Measurements from ENCODE around the gene PET100. TPM values are rescaled to one million over a fixed set of nuclear protein-coding genes. Genes with fewer than 3 reads are reported as not detected.

The PET100 gene
- total and polyA plus RNA-seq, 3 experiments from 2014 or later: 110 to 297 (median 110) TPM

DNA sequence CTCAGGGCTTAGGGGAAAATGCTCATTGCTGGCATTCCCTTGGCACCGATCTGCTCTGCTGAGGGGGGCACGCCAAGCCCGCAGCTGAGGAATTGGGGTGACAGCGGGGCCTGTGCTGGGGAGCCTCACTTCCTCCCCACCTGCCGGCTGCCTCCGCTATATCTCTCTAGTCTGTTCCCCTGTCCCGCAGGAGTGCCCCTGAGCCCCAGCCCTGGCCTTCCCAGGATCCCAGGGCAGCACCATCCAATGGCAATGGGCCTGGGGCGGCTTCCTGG, 16.8 kb downstream of the PET100 start:
- no peak for DNase-seq
- Mint-ChIP-seq H3K27ac (no peak overlapping the region), H3K27me3 (no peaks in the 10 kb centered on the region), H3K4me1 (peaks cover 0 to 4% (median 0%) of the 10 kb centered on the region in 3 donors), H3K9me3 (no peaks in the 10 kb centered on the region), H3K4me3 (no peak overlapping the region), H3K36me3 (peaks cover 0 to 38% (median 2%) of the 10 kb centered on the region in 3 donors)
- CTCF ChIA-PET: no interaction called here
- Histone ChIP-seq H3K27ac (ENCODE audit: low read depth, low read length) (no peak overlapping the region), H3K4me1 (ENCODE audit: insufficient read depth, low read length) (no peaks in the 10 kb centered on the region), H3K36me3 (ENCODE audit: insufficient read depth, low read length) (no peaks in the 10 kb centered on the region), H3K27me3 (ENCODE audit: insufficient read depth, low read length, poor library complexity, severe bottlenecking) (no peaks in the 10 kb centered on the region), H3K9me3 (ENCODE audit: low read length) (no peaks in the 10 kb centered on the region), H3K4me3 (ENCODE audit: low read length) (no peak overlapping the region)
- POLR2A ChIA-PET: no interaction called here

GRCh38 chr19:7647156-7647555, 17.6 kb downstream of the PET100 start:
- Histone ChIP-seq H3K27me3 (ENCODE audit: insufficient read depth, low read length, poor library complexity, severe bottlenecking) (no peaks in the 10 kb centered on the region), H3K27ac (ENCODE audit: low read depth, low read length) (no peak overlapping the region), H3K4me1 (ENCODE audit: insufficient read depth, low read length) (peaks cover 4% of the 10 kb centered on the region), H3K4me3 (ENCODE audit: low read length) (no peak overlapping the region), H3K36me3 (ENCODE audit: insufficient read depth, low read length) (no peaks in the 10 kb centered on the region), H3K9me3 (ENCODE audit: low read length) (no peaks in the 10 kb centered on the region)
- ChIA-PET POLR2A (no interaction called here), CTCF (interaction anchor here (6.4 kb wide), 1 partner anchor 34 kb away, joined by 33 read pairs; the partner anchor contains the start of gene TRAPPC5)
- Mint-ChIP-seq H3K27me3 (no peaks in the 10 kb centered on the region), H3K36me3 (peaks cover 0 to 36% (median 2%) of the 10 kb centered on the region in 3 donors), H3K9me3 (no peaks in the 10 kb centered on the region), H3K4me1 (peaks cover 2 to 8% (median 3%) of the 10 kb centered on the region in 3 donors), H3K4me3 (no peak overlapping the region), H3K27ac (no peak overlapping the region)
- DNase-seq: no peak

- no peak for DNase-seq
- no peaks in the 10 kb centered on the region for H3K9me3 Mint-ChIP-seq
- no peak overlapping the region for H3K27ac Mint-ChIP-seq
- peaks cover 0 to 5% of the 10 kb centered on the region in 2 donors for H3K27me3 Mint-ChIP-seq
- H3K27ac ChIP-seq (ENCODE audit: low read depth, low read length): no peak overlapping the region
- H3K36me3 ChIP-seq (ENCODE audit: insufficient read depth, low read length): no peaks in the 10 kb centered on the region
- peaks cover 0 to 30% (median 2%) of the 10 kb centered on the region in 3 donors for H3K36me3 Mint-ChIP-seq
- no peak overlapping the region for H3K4me3 Mint-ChIP-seq
- no peaks in the 10 kb centered on the region for H3K9me3 ChIP-seq (ENCODE audit: low read length)
- H3K27me3 ChIP-seq (ENCODE audit: insufficient read depth, low read length, poor library complexity, severe bottlenecking): no peaks in the 10 kb centered on the region
- no peak overlapping the region for H3K4me3 ChIP-seq (ENCODE audit: low read length)
- ChIA-PET POLR2A (interaction anchor here (0.7 kb wide), 1 partner anchor 9 kb away, joined by 3 read pairs; no protein-coding TSS in a partner anchor), CTCF (interaction anchor here (1.3 to 6.4 kb wide), 3 partner anchors 25 to 152 kb away, joined by 3 to 33 read pairs (median 5); partner anchors contain the start of gene TRAPPC5)
- peaks cover 9 to 17% (median 11%) of the 10 kb centered on the region in 3 donors for H3K4me1 Mint-ChIP-seq
- H3K4me1 ChIP-seq (ENCODE audit: insufficient read depth, low read length): peaks cover 7% of the 10 kb centered on the region
Observed at GRCh38 chr19:7648265-7649014, 18.8 kb downstream of the PET100 start.

GRCh38 chr19:7650148-7650547, 20.6 kb downstream of the PET100 start:
- no peak for DNase-seq
- Mint-ChIP-seq H3K4me3 (peak overlapping the region in 1 of 7 donors; percentile 10), H3K4me1 (peaks cover 9 to 17% (median 11%) of the 10 kb centered on the region in 3 donors), H3K27me3 (peaks cover 0 to 5% of the 10 kb centered on the region in 2 donors), H3K27ac (peak overlapping the region in 1 of 8 donors; percentile 22), H3K9me3 (no peaks in the 10 kb centered on the region), H3K36me3 (peaks cover 0 to 21% (median 2%) of the 10 kb centered on the region in 3 donors)
- Histone ChIP-seq H3K4me3 (ENCODE audit: low read length) (no peak overlapping the region), H3K9me3 (ENCODE audit: low read length) (no peaks in the 10 kb centered on the region), H3K27me3 (ENCODE audit: insufficient read depth, low read length, poor library complexity, severe bottlenecking) (no peaks in the 10 kb centered on the region), H3K4me1 (ENCODE audit: insufficient read depth, low read length) (peaks cover 7% of the 10 kb centered on the region), H3K27ac (ENCODE audit: low read depth, low read length) (no peak overlapping the region), H3K36me3 (ENCODE audit: insufficient read depth, low read length) (no peaks in the 10 kb centered on the region)
- ChIA-PET CTCF (interaction anchor here (1.3 to 6.4 kb wide), 3 partner anchors 23 to 82 kb away, joined by 3 to 33 read pairs (median 7); partner anchors contain the start of gene TRAPPC5), POLR2A (interaction anchor here (0.7 to 0.9 kb wide), 2 partner anchors 31 to 548 kb away, joined by 3 to 7 read pairs; partner anchors contain the start of gene TRAPPC5)

DNA sequence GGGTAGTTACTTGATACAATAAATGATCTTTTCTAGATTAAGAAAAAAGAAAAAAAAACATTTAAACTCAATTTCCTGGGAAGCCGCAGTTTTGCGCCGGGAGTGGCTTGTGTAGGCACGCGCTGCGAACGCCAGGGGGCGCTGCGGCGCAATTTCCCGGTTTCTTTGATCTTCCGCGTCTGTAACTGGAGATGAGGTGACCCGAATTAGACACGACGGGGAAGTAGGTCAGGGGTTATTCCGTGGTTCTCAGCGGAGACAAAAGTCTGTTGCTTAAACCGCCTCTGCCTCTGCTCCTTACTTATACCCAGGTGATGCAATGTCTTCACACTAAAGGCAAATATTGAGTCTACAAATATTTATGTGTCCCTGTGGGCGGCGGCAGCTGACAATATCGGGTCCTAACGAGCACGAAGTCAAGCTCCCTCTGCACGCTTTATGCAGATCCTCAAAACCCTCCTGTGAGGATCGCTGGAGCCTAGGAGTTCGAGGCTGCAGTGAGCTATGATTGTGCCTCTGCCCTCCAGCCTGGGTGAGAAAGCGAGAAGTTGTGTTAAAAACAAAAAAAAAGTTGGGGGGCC, 22.6 kb downstream of the PET100 start:
- H3K4me3 Mint-ChIP-seq: peak overlapping the region; percentile 45 to 84 (median 76)

GRCh38 chr19:7654401-7654800, 24.8 kb downstream of the PET100 start:
- Mint-ChIP-seq H3K27ac (peak overlapping the region in 3 of 8 donors; percentile 23 to 29 (median 26)), H3K4me1 (peaks cover 14 to 19% (median 18%) of the 10 kb centered on the region in 3 donors), H3K9me3 (no peaks in the 10 kb centered on the region), H3K4me3 (no peak overlapping the region), H3K27me3 (peaks cover 0 to 5% of the 10 kb centered on the region in 2 donors), H3K36me3 (no peaks in the 10 kb centered on the region)
- Histone ChIP-seq H3K36me3 (ENCODE audit: insufficient read depth, low read length) (no peaks in the 10 kb centered on the region), H3K27ac (ENCODE audit: low read depth, low read length) (no peak overlapping the region), H3K9me3 (ENCODE audit: low read length) (no peaks in the 10 kb centered on the region), H3K4me1 (ENCODE audit: insufficient read depth, low read length) (peaks cover 20% of the 10 kb centered on the region), H3K4me3 (ENCODE audit: low read length) (no peak overlapping the region), H3K27me3 (ENCODE audit: insufficient read depth, low read length, poor library complexity, severe bottlenecking) (no peaks in the 10 kb centered on the region)
- CTCF ChIA-PET: interaction anchor here (0.6 to 3.4 kb wide), 4 partner anchors 13 to 145 kb away, joined by 3 to 18 read pairs (median 7); partner anchors contain the start of gene TRAPPC5
- POLR2A ChIA-PET: no interaction called here
- DNase-seq: no peak

More for the DNA sequence above, 22.6 kb downstream of the PET100 start:
- Mint-ChIP-seq H3K27me3 (peaks cover 0 to 5% of the 10 kb centered on the region in 2 donors), H3K36me3 (peaks cover 0 to 7% (median 0%) of the 10 kb centered on the region in 3 donors), H3K27ac (peak overlapping the region; percentile 67 to 99 (median 96)), H3K4me1 (peaks cover 9 to 12% (median 11%) of the 10 kb centered on the region in 3 donors), H3K9me3 (no peaks in the 10 kb centered on the region)
- DNase-seq: peak; percentile 82 to 89 (median 85)
- Histone ChIP-seq H3K27ac (ENCODE audit: low read depth, low read length) (peak overlapping the region; percentile 39), H3K9me3 (ENCODE audit: low read length) (no peaks in the 10 kb centered on the region), H3K36me3 (ENCODE audit: insufficient read depth, low read length) (no peaks in the 10 kb centered on the region), H3K4me1 (ENCODE audit: insufficient read depth, low read length) (peaks cover 8% of the 10 kb centered on the region), H3K27me3 (ENCODE audit: insufficient read depth, low read length, poor library complexity, severe bottlenecking) (no peaks in the 10 kb centered on the region), H3K4me3 (ENCODE audit: low read length) (peak overlapping the region; percentile 73)
- POLR2A ChIA-PET: no interaction called here
- CTCF ChIA-PET: interaction anchor here (0.7 to 6.4 kb wide), 9 partner anchors 10 to 148 kb away, joined by 3 to 33 read pairs (median 3); partner anchors contain the start of gene TRAPPC5

DNA sequence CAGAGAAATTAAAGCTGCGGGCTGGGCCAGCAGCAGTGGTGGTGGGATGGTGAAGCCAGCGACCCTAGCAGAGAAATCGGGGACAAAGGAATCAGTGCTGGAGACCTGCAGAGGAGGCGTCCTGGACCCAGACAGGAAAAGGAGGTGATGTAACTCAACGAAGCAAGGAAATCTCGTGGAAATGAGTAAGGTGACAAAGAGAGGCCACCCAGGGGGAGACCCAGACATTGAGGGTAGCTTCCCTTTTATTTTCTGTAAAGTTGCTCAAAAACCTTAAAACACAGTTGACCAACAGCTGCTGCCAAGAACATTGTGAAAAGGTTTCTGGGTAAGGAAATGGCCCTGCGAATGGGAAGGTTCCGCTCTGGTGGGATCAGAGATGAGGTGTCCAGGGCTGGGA, 26.0 kb downstream of the PET100 start:
- POLR2A ChIA-PET: no interaction called here

More for the DNA sequence above, 26.0 kb downstream of the PET100 start:
- Mint-ChIP-seq H3K4me1 (peaks cover 14 to 19% (median 18%) of the 10 kb centered on the region in 3 donors), H3K9me3 (no peaks in the 10 kb centered on the region), H3K4me3 (no peak overlapping the region), H3K27ac (peak overlapping the region in 1 of 8 donors; percentile 70), H3K27me3 (peaks cover 0 to 5% of the 10 kb centered on the region in 2 donors), H3K36me3 (no peaks in the 10 kb centered on the region)
- no peak for DNase-seq
- CTCF ChIA-PET: interaction anchor here (3.4 kb wide), 1 partner anchor 25 kb away, joined by 18 read pairs; the partner anchor contains the start of gene TRAPPC5
- H3K9me3 ChIP-seq (ENCODE audit: low read length): no peaks in the 10 kb centered on the region
- no peak overlapping the region for H3K4me3 ChIP-seq (ENCODE audit: low read length)
- H3K27ac ChIP-seq (ENCODE audit: low read depth, low read length): no peak overlapping the region
- H3K4me1 ChIP-seq (ENCODE audit: insufficient read depth, low read length): peaks cover 20% of the 10 kb centered on the region
- no peaks in the 10 kb centered on the region for H3K36me3 ChIP-seq (ENCODE audit: insufficient read depth, low read length)
- no peaks in the 10 kb centered on the region for H3K27me3 ChIP-seq (ENCODE audit: insufficient read depth, low read length, poor library complexity, severe bottlenecking)
